Measurements from ENCODE around the gene GATA6. TPM values are rescaled to one million over a fixed set of nuclear protein-coding genes. Genes with fewer than 3 reads are reported as not detected.

Gene GATA6
- total and polyA plus RNA-seq, 2 experiments from 2014 or later: 0.08 TPM; not detected in 1

DNA sequence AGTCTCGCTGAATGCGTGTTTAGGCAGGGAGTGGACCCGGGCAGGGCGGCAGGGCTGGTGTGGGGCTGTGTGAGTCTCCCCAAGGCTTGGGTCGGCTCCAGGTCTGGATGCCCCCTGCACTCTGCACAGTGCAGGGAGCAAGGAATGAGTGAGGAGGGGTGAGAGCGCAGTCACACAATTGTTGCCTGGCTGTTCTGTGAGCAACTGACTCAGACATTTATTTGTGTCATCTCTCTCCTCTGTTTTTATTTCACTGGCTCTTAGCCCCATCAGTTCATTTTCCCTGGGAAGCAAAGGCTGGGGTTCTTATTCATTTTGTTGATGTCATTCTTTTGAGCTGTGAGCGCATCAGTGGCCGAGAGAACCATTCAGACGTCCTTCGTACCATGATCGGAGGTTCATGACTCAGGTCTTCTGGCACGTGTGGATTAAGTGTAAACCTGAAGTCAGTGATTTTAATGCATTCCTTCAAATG, 61.1 kb downstream of the GATA6 start (continued):
- TF ChIP-seq, protein P1, sequence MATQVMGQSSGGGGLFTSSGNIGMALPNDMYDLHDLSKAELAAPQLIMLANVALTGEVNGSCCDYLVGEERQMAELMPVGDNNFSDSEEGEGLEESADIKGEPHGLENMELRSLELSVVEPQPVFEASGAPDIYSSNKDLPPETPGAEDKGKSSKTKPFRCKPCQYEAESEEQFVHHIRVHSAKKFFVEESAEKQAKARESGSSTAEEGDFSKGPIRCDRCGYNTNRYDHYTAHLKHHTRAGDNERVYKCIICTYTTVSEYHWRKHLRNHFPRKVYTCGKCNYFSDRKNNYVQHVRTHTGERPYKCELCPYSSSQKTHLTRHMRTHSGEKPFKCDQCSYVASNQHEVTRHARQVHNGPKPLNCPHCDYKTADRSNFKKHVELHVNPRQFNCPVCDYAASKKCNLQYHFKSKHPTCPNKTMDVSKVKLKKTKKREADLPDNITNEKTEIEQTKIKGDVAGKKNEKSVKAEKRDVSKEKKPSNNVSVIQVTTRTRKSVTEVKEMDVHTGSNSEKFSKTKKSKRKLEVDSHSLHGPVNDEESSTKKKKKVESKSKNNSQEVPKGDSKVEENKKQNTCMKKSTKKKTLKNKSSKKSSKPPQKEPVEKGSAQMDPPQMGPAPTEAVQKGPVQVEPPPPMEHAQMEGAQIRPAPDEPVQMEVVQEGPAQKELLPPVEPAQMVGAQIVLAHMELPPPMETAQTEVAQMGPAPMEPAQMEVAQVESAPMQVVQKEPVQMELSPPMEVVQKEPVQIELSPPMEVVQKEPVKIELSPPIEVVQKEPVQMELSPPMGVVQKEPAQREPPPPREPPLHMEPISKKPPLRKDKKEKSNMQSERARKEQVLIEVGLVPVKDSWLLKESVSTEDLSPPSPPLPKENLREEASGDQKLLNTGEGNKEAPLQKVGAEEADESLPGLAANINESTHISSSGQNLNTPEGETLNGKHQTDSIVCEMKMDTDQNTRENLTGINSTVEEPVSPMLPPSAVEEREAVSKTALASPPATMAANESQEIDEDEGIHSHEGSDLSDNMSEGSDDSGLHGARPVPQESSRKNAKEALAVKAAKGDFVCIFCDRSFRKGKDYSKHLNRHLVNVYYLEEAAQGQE (IDR thresholded peaks at IDR 0.05; ENCODE audit: unreplicated experiment): no peak
- TF ChIP-seq ZNF331 (CRISPR knock-in tag; IDR thresholded peaks at IDR 0.05; ENCODE audit: low read depth): no peak
- TF ChIP-seq ZNF114 (CRISPR knock-in tag; IDR thresholded peaks at IDR 0.05): no peak
- TF ChIP-seq, protein P2, sequence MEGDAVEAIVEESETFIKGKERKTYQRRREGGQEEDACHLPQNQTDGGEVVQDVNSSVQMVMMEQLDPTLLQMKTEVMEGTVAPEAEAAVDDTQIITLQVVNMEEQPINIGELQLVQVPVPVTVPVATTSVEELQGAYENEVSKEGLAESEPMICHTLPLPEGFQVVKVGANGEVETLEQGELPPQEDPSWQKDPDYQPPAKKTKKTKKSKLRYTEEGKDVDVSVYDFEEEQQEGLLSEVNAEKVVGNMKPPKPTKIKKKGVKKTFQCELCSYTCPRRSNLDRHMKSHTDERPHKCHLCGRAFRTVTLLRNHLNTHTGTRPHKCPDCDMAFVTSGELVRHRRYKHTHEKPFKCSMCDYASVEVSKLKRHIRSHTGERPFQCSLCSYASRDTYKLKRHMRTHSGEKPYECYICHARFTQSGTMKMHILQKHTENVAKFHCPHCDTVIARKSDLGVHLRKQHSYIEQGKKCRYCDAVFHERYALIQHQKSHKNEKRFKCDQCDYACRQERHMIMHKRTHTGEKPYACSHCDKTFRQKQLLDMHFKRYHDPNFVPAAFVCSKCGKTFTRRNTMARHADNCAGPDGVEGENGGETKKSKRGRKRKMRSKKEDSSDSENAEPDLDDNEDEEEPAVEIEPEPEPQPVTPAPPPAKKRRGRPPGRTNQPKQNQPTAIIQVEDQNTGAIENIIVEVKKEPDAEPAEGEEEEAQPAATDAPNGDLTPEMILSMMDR (conservative IDR thresholded peaks at IDR 0.05; ENCODE audit: low read depth in 2 of 2): no peak
- no peak for TF ChIP-seq JUNB (IDR thresholded peaks at IDR 0.05; ENCODE audit: unreplicated experiment)

DNA sequence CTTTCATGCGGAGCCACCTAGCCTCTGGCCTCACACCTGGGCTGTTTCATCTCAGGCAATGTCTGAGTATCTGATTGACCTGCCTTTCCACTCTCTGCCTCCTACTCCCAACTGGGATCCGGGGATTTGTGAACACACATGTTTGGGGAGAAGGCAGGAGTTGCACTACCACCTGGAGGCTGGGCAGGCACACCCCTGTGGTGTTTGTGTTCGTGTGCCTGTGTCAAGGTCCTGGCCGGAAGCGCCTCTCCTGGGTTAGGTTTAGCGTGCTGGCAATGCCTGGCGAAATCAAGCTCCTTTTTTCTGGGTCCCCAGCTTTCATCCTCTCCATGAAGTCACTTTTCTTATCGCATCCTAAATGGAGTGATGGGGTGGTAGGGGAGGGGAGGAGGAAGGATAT, 63.9 kb downstream of the GATA6 start:
- no peaks in the 10 kb centered on the region for H3F3A ChIP-seq (replicated peaks; ENCODE audit: low read depth)
- H3K4me3 ChIP-seq: no peak overlapping the region
- H3K4me2 ChIP-seq: no peak overlapping the region
- DNase-seq (ENCODE audit: low spot score) (peak; percentile 3), ATAC-seq (no peak; the same call in 2 of the 3 replicates)
- no peaks in the 10 kb centered on the region for H3K36me3 ChIP-seq (ENCODE audit: insufficient read depth)
- H4K20me1 ChIP-seq (replicated peaks; ENCODE audit: insufficient read depth): no peaks in the 10 kb centered on the region
- peaks cover 1% of the 10 kb centered on the region for H3K27me3 Mint-ChIP-seq (ENCODE audit: insufficient read depth, low read depth, poor library complexity)
- H3K4me1 Mint-ChIP-seq: peaks cover 2% of the 10 kb centered on the region; the same call in 1 of the 3 replicates
- H2AFZ ChIP-seq: no peak overlapping the region; the same call in 1 of the 2 replicates
- no peak overlapping the region for H3K27ac ChIP-seq (ENCODE audit: low read depth)
- H3K36me3 Mint-ChIP-seq (ENCODE audit: low read depth): no peaks in the 10 kb centered on the region
- H3K27me3 ChIP-seq (ENCODE audit: insufficient read depth): no peaks in the 10 kb centered on the region
- H3K9me2 ChIP-seq (ENCODE audit: insufficient read depth): peaks cover 3% of the 10 kb centered on the region; the same call in 1 of the 2 replicates
- no peaks in the 10 kb centered on the region for H3K79me2 ChIP-seq (replicated peaks; ENCODE audit: insufficient read depth)
- no peaks in the 10 kb centered on the region; the same call in 2 of the 3 replicates for H3K9me3 Mint-ChIP-seq
- no peak overlapping the region for H3K27ac Mint-ChIP-seq
- H3K4me1 ChIP-seq (ENCODE audit: insufficient read depth): no peaks in the 10 kb centered on the region; the same call in 1 of the 2 replicates
- H3K4me3 Mint-ChIP-seq: no peak overlapping the region
- TF ChIP-seq, protein P3, sequence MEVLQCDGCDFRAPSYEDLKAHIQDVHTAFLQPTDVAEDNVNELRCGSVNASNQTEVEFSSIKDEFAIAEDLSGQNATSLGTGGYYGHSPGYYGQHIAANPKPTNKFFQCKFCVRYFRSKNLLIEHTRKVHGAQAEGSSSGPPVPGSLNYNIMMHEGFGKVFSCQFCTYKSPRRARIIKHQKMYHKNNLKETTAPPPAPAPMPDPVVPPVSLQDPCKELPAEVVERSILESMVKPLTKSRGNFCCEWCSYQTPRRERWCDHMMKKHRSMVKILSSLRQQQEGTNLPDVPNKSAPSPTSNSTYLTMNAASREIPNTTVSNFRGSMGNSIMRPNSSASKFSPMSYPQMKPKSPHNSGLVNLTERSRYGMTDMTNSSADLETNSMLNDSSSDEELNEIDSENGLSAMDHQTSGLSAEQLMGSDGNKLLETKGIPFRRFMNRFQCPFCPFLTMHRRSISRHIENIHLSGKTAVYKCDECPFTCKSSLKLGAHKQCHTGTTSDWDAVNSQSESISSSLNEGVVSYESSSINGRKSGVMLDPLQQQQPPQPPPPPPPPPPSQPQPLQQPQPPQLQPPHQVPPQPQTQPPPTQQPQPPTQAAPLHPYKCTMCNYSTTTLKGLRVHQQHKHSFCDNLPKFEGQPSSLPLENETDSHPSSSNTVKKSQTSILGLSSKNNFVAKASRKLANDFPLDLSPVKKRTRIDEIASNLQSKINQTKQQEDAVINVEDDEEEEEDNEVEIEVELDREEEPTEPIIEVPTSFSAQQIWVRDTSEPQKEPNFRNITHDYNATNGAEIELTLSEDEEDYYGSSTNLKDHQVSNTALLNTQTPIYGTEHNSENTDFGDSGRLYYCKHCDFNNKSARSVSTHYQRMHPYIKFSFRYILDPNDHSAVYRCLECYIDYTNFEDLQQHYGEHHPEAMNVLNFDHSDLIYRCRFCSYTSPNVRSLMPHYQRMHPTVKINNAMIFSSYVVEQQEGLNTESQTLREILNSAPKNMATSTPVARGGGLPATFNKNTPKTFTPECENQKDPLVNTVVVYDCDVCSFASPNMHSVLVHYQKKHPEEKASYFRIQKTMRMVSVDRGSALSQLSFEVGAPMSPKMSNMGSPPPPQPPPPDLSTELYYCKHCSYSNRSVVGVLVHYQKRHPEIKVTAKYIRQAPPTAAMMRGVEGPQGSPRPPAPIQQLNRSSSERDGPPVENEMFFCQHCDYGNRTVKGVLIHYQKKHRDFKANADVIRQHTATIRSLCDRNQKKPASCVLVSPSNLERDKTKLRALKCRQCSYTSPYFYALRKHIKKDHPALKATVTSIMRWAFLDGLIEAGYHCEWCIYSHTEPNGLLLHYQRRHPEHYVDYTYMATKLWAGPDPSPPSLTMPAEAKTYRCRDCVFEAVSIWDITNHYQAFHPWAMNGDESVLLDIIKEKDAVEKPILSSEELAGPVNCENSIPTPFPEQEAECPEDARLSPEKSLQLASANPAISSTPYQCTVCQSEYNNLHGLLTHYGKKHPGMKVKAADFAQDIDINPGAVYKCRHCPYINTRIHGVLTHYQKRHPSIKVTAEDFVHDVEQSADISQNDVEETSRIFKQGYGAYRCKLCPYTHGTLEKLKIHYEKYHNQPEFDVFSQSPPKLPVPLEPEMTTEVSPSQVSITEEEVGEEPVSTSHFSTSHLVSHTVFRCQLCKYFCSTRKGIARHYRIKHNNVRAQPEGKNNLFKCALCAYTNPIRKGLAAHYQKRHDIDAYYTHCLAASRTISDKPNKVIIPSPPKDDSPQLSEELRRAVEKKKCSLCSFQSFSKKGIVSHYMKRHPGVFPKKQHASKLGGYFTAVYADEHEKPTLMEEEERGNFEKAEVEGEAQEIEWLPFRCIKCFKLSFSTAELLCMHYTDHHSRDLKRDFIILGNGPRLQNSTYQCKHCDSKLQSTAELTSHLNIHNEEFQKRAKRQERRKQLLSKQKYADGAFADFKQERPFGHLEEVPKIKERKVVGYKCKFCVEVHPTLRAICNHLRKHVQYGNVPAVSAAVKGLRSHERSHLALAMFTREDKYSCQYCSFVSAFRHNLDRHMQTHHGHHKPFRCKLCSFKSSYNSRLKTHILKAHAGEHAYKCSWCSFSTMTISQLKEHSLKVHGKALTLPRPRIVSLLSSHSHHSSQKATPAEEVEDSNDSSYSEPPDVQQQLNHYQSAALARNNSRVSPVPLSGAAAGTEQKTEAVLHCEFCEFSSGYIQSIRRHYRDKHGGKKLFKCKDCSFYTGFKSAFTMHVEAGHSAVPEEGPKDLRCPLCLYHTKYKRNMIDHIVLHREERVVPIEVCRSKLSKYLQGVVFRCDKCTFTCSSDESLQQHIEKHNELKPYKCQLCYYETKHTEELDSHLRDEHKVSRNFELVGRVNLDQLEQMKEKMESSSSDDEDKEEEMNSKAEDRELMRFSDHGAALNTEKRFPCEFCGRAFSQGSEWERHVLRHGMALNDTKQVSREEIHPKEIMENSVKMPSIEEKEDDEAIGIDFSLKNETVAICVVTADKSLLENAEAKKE (CRISPR knock-in tag; IDR thresholded peaks at IDR 0.05): no peak
- TF ChIP-seq POLR2AphosphoS5 (IDR thresholded peaks at IDR 0.05; ENCODE audit: low read depth): no peak
- TF ChIP-seq NANOG (IDR thresholded peaks at IDR 0.05; ENCODE audit: borderline replicate concordance): no peak
- TF ChIP-seq, protein P4, sequence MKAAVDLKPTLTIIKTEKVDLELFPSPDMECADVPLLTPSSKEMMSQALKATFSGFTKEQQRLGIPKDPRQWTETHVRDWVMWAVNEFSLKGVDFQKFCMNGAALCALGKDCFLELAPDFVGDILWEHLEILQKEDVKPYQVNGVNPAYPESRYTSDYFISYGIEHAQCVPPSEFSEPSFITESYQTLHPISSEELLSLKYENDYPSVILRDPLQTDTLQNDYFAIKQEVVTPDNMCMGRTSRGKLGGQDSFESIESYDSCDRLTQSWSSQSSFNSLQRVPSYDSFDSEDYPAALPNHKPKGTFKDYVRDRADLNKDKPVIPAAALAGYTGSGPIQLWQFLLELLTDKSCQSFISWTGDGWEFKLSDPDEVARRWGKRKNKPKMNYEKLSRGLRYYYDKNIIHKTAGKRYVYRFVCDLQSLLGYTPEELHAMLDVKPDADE (IDR thresholded peaks at IDR 0.05): no peak
- TF ChIP-seq ZNF114 (CRISPR knock-in tag; IDR thresholded peaks at IDR 0.05): no peak
- TF ChIP-seq ZNF331 (CRISPR knock-in tag; IDR thresholded peaks at IDR 0.05; ENCODE audit: low read depth): no peak
